Neural cell (in vitro differentiated cells): ENCODE data around the gene VSTM4. TPM values are rescaled to one million over a fixed set of nuclear protein-coding genes. Genes with fewer than 3 reads are reported as not detected.

Experiments
- H2AFZ ChIP-seq: fragments of 200-600, 300-800 bp; sonication (generic), shearing (Covaris generic); 2 replicates; pipeline ENCODE4 v1.6.0; 2014; ENCODE audit warnings: low read depth, mild to moderate bottlenecking, antibody characterized with exemption, low read length, moderate library complexity
- H3F3A ChIP-seq: fragments of 200-600 bp; shearing (Covaris generic); 2 replicates; pipeline ENCODE4 v1.6.1; 2016; ENCODE audit warnings: mild to moderate bottlenecking, moderate library complexity, mixed read lengths, antibody characterized with exemption, low read length; ENCODE audit not compliant: insufficient read depth, poor library complexity, severe bottlenecking
- H3K27ac ChIP-seq: fragments of 200-600, 300-800 bp; sonication (generic), shearing (Covaris generic); 2 replicates; pipeline ENCODE4 v1.5.1; 2014; ENCODE audit warnings: mild to moderate bottlenecking, low read length, moderate library complexity
- H3K27me3 ChIP-seq: fragments of 300-800, 200-600 bp; sonication (generic), shearing (Covaris generic); 2 replicates; pipeline ENCODE4 v1.6.0; 2014; ENCODE audit warnings: mild to moderate bottlenecking, low read depth, low read length, moderate library complexity; ENCODE audit not compliant: insufficient read depth
- H3K36me3 ChIP-seq: fragments of 300-800, 200-600 bp; sonication (generic), shearing (Covaris generic); 2 replicates; pipeline ENCODE4 v1.5.1; 2014; ENCODE audit warnings: mild to moderate bottlenecking, antibody characterized with exemption, low read length, moderate library complexity; ENCODE audit not compliant: insufficient read depth
- H3K4me2 ChIP-seq: fragments of 300-800, 200-600 bp; sonication (generic), shearing (Covaris generic); 2 replicates; pipeline ENCODE4 v1.6.0; 2014; ENCODE audit warnings: mild to moderate bottlenecking, low read length
- H3K4me3 ChIP-seq: fragments of 300-800, 200-600 bp; sonication (generic), shearing (Covaris generic); 2 replicates; pipeline ENCODE4 v1.5.1; 2014; ENCODE audit warnings: mild to moderate bottlenecking, low read length, moderate library complexity
- H3K79me2 ChIP-seq: fragments of 200-600 bp; shearing (Covaris generic); replicated peaks from 2 replicates; pipeline ENCODE4 v1.6.0; 2014; ENCODE audit warnings: mild to moderate bottlenecking, low read length, moderate library complexity; ENCODE audit not compliant: insufficient read depth
- H3K9ac ChIP-seq: fragments of 300-800, 200-600 bp; sonication (generic), shearing (Covaris generic); 2 replicates; pipeline ENCODE4 v1.6.1; 2016; ENCODE audit warnings: mild to moderate bottlenecking, low read length, mixed read lengths
- H3K9me2 ChIP-seq: fragments of 200-600 bp; shearing (Covaris generic); 2 replicates; pipeline ENCODE4 v1.6.1; 2016; ENCODE audit warnings: mild to moderate bottlenecking, low read length, mixed read lengths; ENCODE audit not compliant: insufficient read depth
- H3K9me3 ChIP-seq: fragments of 200-600, 300-800 bp; sonication (generic), shearing (Covaris generic); 2 replicates; pipeline ENCODE4 v1.6.1; 2016; ENCODE audit warnings: mild to moderate bottlenecking, mixed run types, low read length, moderate library complexity, mixed read lengths
- H4K20me1 ChIP-seq: fragments of 200-600 bp; shearing (Covaris generic); 2 replicates; pipeline ENCODE4 v1.6.1; 2016; ENCODE audit warnings: mild to moderate bottlenecking, mixed run types; ENCODE audit not compliant: insufficient read depth
- CTCF ChIP-seq: fragments of 450-650 bp; IDR thresholded peaks from 2 replicates; pipeline ENCODE4 v1.5.1; 2014; ENCODE audit warnings: antibody characterized with exemption, mild to moderate bottlenecking, moderate library complexity; ENCODE audit not compliant: poor library complexity, severe bottlenecking
- EP300 ChIP-seq: fragments of 450-650 bp; conservative IDR thresholded peaks from 2 replicates; pipeline ENCODE4 v1.6.1; 2014; ENCODE audit warnings: antibody characterized with exemption, mild to moderate bottlenecking, moderate library complexity; ENCODE audit not compliant: poor library complexity, severe bottlenecking
- EZH2 ChIP-seq: fragments of 200-600, 300-800 bp; shearing (Covaris generic), sonication (generic); IDR thresholded peaks from 2 replicates; pipeline ENCODE4 v1.6.1; 2014; ENCODE audit warnings: antibody characterized with exemption, low read length, borderline replicate concordance, mild to moderate bottlenecking; ENCODE audit not compliant: insufficient read depth, poor library complexity, severe bottlenecking
- MXI1 ChIP-seq: fragments of 450-650 bp; conservative IDR thresholded peaks from 2 replicates; pipeline ENCODE4 v1.6.1; 2014; ENCODE audit warnings: antibody characterized with exemption, mild to moderate bottlenecking; ENCODE audit not compliant: poor library complexity, severe bottlenecking
- POLR2AphosphoS5 ChIP-seq: IDR thresholded peaks from 2 replicates; pipeline ENCODE4 v1.6.1; 2012
- RAD21 ChIP-seq: fragments of 450-650 bp; conservative IDR thresholded peaks from 2 replicates; pipeline ENCODE4 v1.6.1; 2014; ENCODE audit warnings: antibody characterized with exemption, mild to moderate bottlenecking, moderate library complexity
- REST ChIP-seq: IDR thresholded peaks from 2 replicates; pipeline ENCODE4 v1.6.1; 2012; ENCODE audit warnings: borderline replicate concordance
- SMC3 ChIP-seq: fragments of 450-650 bp; conservative IDR thresholded peaks from 2 replicates; pipeline ENCODE4 v1.6.1; 2014; ENCODE audit warnings: antibody characterized with exemption, mild to moderate bottlenecking, moderate library complexity; ENCODE audit not compliant: poor library complexity
- TAF1 ChIP-seq: IDR thresholded peaks from 2 replicates; pipeline ENCODE4 v1.6.1; 2012; ENCODE audit warnings: low read depth
- polyA plus RNA-seq: library from polyadenylated mRNA; depleted of rRNA; stranded (reverse); fragments of >200 nt; gene quantifications from 2 replicates; pipeline ENCODE4 v1.2.3, GENCODE V29; 2014

Gene VSTM4
- polyA plus RNA-seq, 1 donor from 2014 or later, result 0.52 TPM

DNA sequence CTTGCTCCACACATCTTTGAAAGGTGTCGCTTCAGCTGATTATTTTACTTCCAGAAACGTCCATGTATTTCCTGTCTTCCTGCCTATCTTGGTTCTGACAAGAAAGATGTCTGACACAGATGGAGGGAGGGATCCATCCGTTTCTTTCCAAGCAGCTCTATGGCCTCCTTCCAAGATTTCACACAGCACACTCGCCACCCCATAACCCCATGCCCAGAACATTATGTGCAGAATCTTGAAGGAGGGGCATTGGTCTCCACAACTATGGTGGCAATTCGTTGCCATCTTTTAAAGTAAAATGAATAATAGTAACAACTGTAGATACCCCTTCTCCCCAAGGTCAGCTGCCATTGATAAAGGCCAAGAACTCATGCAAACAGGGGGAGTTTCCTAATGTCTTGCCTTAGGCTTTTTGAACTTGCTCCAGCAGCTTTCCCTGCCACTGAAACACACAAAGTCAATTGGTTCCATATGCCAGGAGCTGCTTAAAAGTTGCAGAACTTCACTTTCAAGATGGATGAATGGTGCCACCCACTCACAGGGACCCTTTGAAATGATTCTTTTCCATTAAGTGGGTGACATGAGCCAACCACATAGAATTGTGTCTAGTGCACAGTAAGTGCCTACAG is 60.0 kb downstream of the VSTM4 start:
- Histone ChIP-seq H3K9me2 (no peaks in the 10 kb centered on the region), H3K27ac (no peak overlapping the region), H3K27me3 (no peaks in the 10 kb centered on the region), H3K9ac (no peak overlapping the region), H3K4me2 (no peak overlapping the region), H3K4me3 (no peak overlapping the region), H3K36me3 (no peaks in the 10 kb centered on the region), H3K79me2 (no peaks in the 10 kb centered on the region), H2AFZ (no peak overlapping the region), H4K20me1 (no peaks in the 10 kb centered on the region), H3F3A (no peaks in the 10 kb centered on the region), H3K9me3 (no peaks in the 10 kb centered on the region)
- TF ChIP-seq RAD21 (no peak), REST (no peak), TAF1 (no peak), EP300 (no peak), EZH2 (no peak)

- H2AFZ ChIP-seq, result no peak overlapping the region
- H3K27me3 ChIP-seq, result no peaks in the 10 kb centered on the region
- TF ChIP-seq EZH2 (no peak), MXI1 (no peak), REST (no peak), POLR2AphosphoS5 (no peak), EP300 (no peak), SMC3 (no peak), RAD21 (no peak), TAF1 (no peak), CTCF (no peak)
- no peaks in the 10 kb centered on the region for H3K9me3 ChIP-seq
- no peak overlapping the region for H3K4me3 ChIP-seq
- no peaks in the 10 kb centered on the region for H3K79me2 ChIP-seq
- H3K9me2 ChIP-seq, result no peaks in the 10 kb centered on the region
- no peak overlapping the region for H3K27ac ChIP-seq
- H3F3A ChIP-seq, result no peaks in the 10 kb centered on the region
- H3K9ac ChIP-seq, result no peak overlapping the region
- no peaks in the 10 kb centered on the region for H4K20me1 ChIP-seq
- H3K36me3 ChIP-seq, result no peaks in the 10 kb centered on the region
- H3K4me2 ChIP-seq, result no peak overlapping the region
Measured at GRCh38 chr10:49054753-49055152, 60.6 kb downstream of the VSTM4 start.
